ENCODE results near the gene NKIRAS2.
A peak's percentile ranks its signal among the peaks of the same experiment; 100 is the strongest.
"Not testable (repeated sequence)": the region's sequence is repeated elsewhere in the genome, so short reads cannot be mapped to it uniquely, and the experiment has no call there.

Gene NKIRAS2

DNA sequence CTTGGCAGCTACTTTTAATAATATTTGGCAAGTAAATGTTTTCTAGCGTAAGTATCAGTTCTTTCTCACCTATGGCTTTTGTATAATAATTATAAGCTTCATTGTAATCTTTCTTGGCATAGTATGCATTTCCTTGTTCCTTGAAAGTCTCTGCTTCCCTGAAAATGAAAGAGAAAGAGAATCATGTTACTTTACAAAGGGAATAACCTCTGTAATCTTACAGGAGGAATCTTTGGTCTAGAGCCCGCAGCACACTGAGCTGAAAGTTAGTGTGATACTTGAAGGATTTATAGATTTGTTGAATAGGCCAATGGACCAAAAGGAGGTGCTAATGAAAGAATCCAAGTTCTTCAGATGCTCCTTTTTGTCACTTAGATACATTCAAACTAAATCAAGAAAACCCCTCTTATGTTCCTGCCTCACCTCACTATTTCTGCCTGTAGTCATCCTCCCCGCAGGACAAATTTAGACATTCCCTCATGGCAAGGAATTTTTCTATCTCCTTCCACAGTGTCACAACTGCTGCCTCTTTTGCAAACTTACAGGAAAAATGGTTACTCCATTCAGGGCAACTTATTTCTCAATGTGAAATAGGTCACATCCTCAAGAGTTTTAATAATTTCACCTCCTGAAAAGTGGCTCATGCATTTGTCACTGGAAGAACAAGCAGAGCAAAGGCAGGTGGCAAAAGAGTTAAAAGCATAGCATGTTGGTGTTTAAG is 19.3 kb upstream of the NKIRAS2 start:
- no peak for DNase-seq

DNA sequence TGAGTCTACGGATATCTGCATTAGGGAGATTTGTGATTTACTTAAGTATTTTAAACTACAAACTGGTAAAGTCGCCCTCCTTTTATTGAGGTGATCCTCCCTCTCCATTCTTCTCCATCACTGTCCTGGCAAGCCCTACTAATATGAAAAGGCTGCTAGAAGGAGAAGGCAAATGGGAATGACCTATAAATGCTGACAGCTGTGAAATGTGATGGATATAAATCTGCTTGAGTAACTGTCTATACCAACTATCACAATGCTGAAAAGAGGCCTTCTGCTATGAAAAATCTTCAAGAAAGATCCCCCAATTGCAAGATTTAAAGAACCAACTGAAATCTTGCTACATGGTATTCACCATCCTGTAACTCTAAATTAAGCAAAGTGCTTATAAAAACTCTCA is 18.2 kb upstream of the NKIRAS2 start:
- no peak for DNase-seq

DNA sequence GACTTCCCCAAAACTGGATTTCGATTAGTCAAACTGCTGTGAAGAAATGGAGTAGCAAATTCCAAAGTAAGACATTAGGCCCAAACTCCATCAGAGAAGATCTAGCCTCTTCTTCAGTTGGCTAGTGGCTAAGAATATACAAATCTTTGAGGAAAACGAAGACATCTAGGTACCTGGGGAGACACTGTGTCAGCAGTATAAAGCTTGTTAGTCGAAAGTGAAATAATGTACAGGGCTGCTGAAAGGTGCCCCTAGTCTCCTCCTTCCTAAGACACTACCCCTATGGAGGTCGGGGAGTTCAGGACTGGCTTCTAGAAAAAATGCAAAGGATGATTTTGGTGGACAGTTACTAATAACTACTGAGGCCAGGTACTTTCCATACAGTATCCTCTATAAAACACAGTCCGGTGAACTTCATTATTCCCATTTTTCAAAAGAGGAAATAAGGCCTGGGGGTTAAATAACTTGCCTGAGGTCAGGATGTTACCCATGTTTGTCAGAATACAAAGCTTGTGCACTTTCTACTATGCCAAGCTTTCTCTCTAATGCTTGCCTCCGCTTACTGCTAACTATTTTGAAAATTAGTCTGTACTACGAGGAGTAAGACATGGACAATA is 17.6 kb upstream of the NKIRAS2 start:
- DNase-seq, result no peak

DNA sequence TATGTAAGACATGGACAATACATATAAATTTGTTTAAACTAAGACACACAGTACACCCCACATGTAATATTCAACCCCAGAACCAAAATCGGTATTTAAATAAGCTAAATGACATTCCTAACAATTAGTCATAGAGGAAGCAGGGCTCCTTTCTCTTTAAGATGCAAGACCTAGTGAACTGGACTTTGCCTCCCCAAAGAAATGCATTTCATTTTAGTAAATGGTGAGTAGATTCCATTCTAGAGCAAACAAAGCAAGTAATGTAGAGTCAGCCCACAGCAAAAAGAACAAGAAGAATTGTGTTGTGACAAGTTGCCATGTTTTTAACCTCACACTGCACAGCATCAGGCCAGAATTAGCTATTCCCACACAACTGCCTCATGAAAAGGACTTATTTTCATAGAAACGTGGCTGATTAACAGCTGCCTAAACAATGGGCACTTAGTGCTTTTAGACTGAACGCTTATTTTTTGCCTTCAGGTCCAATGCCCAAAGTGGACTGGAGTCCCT is 17.0 kb upstream of the NKIRAS2 start:
- DNase-seq, result no peak

- DNase-seq, result no peak
Measured at GRCh38 chr17:42005166-42005565, 14.7 kb upstream of the NKIRAS2 start.

- DNase-seq, result no peak
Measured at GRCh38 chr17:42009170-42009569, 10.7 kb upstream of the NKIRAS2 start.

DNA sequence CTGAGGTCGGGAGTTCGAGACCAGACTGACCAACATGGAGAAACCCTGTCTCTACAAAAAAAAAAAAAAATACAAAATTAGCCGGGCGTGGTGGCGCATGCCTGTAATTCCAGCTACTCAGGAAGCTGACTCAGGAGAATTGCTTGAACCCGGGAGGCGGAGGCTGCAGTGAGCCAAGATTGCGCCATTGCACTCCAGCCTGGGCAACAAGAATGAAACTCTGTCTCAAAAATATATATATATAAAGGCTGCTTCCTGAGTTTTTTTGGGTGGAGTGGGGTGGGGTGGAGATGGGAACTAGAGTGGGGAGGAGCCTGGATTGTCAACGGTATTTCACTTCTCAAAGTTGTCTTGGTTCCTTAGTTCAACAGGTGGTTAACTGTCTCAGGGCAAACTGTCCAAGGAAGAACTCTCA is 9.6 kb upstream of the NKIRAS2 start:
- DNase-seq, result not testable (repeated sequence)

DNA sequence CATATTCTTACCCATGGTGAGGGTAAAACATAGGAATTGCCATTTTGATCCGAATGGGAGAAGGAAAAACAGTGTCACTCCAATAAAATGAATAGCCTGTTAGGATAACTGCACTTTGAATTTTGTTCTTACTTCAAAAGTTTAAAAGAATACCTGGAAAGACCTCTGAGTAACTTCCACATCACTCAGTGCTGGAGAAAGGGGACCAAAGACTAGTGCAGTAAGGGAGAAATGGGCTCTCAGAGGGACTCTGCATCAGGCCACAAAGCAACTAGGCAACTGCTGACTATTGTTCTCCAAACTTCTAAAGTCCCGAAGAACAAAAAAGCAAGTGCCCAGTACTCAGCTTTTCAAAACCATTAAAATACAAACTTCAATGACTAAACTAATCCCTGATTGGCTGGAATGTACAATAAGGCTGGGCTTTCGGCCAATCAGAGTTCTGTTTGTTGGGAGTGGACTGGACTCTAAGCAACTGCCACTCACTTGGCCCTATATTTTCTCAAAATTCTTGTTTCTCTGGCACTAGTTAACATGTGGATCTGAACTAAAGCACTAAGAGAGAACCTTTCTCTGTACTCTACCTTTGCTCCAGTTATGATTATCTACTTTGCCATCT is 8.9 kb upstream of the NKIRAS2 start:
- DNase-seq, result no peak

DNA sequence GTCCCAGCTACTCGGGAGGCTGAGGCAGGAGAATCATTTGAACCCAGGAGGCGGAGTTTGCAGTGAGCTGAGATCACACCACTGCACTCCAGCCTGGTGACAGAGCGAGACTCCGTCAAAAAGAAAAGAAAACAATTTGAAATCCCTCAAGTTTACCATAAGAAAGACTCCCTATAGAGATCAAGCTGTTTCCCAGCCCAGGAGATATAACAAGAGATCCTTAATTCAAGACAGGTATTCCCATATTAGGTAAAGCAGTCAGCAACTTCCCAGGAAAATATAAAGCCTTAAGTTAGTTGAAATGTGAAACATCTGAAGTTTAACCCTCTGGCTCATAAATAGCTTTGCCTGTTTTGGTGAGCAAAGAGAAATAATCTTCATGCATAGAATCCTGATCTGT is 7.5 kb upstream of the NKIRAS2 start:
- not testable (repeated sequence) for DNase-seq

DNA sequence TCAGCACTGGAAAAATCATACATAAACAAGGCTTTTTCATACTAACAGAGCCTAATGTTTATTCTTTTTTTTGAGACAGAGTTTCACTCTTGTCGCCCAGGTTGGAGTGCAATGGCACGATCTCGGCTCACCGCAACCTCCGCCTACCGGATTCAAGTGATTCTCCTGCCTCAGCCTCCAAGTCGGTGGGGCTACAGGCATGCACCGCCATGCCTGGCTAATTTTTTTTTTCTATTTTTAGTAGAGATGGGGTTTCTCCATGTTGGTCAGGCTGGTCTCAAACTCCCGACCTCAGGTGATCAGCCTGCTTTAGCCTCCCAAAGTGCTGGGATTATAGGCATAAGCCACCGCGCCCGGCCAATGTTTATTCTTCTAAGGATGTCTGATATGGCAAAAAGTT is 6.2 kb upstream of the NKIRAS2 start:
- DNase-seq, result not testable (repeated sequence)

DNA sequence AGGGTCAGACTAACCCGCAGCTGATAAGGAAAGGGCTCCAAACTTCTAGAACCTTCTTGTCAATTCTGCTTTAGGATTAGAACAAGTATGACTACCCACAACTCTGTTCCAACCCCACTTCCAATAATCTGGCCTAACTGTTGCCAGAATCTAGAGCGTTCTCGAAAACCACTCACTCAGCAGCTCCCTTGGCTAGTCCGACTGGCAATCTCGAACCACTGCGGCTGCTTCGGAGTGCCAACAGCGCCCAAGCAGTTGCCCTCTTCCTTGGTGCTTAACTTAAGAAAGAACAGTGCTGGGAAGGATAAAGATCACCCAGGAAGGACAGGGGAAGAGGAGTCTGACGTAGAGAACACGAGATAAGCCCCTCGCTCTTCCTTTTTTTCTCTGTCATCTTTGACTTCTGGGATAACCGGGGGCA is 3.5 kb upstream of the NKIRAS2 start:
- no peak for DNase-seq

- DNase-seq, result peak; percentile 94
Measured at GRCh38 chr17:42016941-42017865, 2.7 kb upstream of the NKIRAS2 start, which contains the start of gene DNAJC7. Gene DNAJC7 (minus strand): TSS chr17:42017439. CDS start chr17:42017416, 23 bp downstream.

DNA sequence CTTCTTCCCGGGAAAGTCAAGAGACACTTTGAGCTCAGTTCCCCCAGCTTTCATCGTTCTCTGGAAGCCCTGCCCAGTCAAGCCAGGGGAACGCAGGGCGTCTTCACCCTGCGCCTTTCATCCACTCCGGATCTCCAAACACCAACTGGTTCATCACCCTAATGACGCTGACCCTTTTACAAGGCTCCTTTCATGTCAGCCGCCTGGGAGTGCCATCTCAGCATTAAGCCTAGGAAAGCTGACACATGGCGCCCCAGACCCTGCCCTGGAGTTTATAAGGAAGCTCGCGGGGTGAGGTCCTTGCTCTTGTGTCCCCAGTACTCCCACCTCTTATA is 2.1 kb upstream of the NKIRAS2 start:
- no peak for DNase-seq

- DNase-seq, result no peak
Measured at GRCh38 chr17:42018339-42018738, 1.6 kb upstream of the NKIRAS2 start.

- DNase-seq, result no peak
Measured at GRCh38 chr17:42018988-42019387, 902 bp upstream of the NKIRAS2 start.

DNA sequence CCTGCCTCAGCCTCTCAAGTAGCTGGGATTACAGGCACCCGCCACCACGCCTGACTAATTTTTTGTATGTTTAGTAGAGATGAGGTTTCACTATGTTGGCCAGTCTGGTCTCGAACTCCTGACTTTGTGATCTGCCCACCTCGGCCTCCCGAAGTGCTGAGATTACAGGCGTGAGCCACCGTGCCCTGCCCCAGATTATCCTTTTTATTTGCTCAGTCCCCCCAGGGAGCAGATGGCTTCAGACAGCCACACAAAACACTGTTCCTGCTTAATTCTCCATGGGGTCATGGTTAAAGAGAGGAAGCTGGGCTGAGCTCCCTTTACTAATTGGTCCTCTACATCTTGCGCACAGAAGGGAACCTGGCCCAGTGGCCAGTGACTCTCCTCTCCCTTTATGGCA is 955 bp downstream of the NKIRAS2 start:
- DNase-seq, result peak; percentile 34

DNA sequence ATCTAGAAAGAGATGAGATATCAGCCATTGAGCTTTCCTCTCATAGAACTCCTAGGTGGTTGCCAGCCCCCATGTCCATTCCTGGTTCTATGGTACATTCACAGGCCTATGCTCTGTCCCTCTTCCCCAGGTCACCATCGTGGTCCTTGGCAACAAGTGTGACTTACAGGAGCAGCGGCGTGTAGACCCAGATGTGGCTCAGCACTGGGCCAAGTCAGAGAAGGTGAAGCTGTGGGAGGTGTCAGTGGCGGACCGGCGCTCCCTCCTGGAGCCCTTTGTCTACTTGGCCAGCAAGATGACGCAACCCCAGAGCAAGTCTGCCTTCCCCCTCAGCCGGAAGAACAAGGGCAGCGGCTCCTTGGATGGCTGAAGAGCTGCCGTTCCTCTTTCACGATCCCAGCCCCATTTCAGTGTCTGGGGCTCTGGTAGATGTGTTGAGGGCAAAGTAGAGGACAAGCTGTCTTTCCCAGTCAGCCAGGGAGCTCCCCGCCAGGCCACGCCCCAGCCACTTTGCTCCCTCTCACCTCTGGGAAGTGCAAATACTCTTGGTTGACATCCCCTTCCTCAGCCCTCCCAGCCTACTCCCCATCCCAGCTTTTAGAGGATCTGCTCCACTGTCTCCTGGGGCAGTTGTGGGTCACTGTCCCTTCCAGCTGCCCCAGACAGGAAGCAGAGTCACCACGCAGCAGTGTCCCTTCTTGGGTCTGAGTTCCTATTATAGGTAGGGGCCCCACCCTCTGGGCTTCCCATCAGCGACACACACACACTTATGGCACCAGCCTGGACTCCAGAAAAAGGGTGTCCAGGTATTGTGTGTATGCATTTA is 3.8 kb downstream of the NKIRAS2 start:
- no peak for DNase-seq

DNA sequence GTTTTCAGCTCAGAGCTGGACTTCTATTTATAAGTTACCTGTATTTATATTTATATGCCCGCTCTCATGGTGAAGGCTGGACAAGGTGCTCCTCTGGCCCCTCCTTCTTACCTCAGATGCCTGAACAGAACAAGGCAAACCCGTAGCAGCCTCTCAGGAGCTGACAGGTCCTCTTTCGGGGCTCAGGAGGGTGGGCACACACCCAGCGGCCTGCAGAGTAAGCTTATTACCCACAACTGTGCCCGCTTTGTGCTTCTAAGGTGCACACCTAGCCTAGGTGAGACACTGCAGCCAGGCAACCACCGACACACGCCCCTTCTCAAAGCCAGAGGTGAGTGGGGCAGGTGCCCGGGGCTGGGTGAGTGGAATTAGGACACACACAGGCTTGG is 5.3 kb downstream of the NKIRAS2 start:
- no peak for DNase-seq

DNA sequence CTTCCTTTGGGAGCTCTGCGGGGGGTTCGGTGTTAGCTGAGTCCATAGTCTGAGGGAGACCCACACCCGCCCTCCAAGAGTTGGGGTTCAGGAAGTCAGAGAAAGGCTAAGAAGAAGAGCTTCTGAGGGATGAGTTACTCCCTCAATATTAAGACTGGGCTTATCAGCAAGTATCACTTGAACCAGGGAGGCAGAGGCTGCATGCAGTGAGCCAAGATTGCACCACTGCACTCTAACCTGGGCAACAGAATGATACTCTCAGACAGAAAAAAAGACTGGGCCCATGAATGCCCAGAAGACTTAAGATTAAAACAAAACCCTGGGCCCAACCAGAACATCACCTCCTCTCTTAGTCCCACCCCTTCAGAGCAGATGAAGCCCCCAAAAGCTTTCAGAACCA is 6.0 kb downstream of the NKIRAS2 start:
- DNase-seq, result no peak

GRCh38 chr17:42026857-42027589 is 7.1 kb downstream of the NKIRAS2 start:
- no peak for DNase-seq

DNA sequence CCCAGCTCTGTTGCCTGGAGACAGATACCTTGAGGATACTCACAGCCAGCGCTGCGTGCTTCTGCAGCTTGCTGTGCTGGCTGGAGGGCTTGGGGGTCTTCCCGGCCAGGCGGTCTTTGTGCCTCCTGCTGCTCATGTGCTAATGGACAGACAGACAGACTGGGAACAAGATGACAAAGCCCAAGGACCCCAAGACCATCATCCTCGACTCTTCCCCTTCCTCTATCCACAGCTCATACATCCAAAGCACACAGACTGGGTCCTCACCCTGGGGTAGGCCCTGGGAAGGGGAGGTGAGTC is 7.7 kb downstream of the NKIRAS2 start:
- no peak for DNase-seq
